Measurements from ENCODE around the gene DNAJC5. TPM values are rescaled to one million over a fixed set of nuclear protein-coding genes. Genes with fewer than 3 reads are reported as not detected.

DNAJC5 gene
- total RNA-seq, 1 experiment from 2014 or later = 124 TPM

- H3K4me3 Mint-ChIP-seq (ENCODE audit: unreplicated experiment) = peak overlapping the region; percentile 89
- H3K4me3 ChIP-seq (ENCODE audit: low read depth, low read length) = peak overlapping the region; percentile 58
These were observed 62.2 kb downstream of the DNAJC5 start for GRCh38 chr20:63957004-63957689.

GRCh38 chr20:63957690-63958441, 62.9 kb downstream of the DNAJC5 start:
- Mint-ChIP-seq H3K27ac (ENCODE audit: unreplicated experiment) (peak overlapping the region; percentile 94), H3K36me3 (ENCODE audit: insufficient read depth, unreplicated experiment) (peaks cover 67% of the 10 kb centered on the region), H3K4me3 (ENCODE audit: unreplicated experiment) (peak overlapping the region; percentile 89), H3K4me1 (ENCODE audit: low read depth, unreplicated experiment) (peaks cover 43% of the 10 kb centered on the region), H3K27me3 (ENCODE audit: insufficient read depth, unreplicated experiment) (no peaks in the 10 kb centered on the region), H3K9me3 (ENCODE audit: unreplicated experiment) (no peaks in the 10 kb centered on the region)
- ChIA-PET POLR2A (interaction anchor here (0.5 to 2.0 kb wide), 19 partner anchors 16 to 437 kb away, joined by 3 to 17 read pairs (median 5); partner anchors contain the start of genes ARFRP1, OPRL1, PPDPF and PRPF6), CTCF (interaction anchor here (0.6 to 2.7 kb wide), 15 partner anchors 16 to 685 kb away, joined by 3 to 38 read pairs (median 5); partner anchors contain the start of genes ARFRP1, PRPF6, SAMD10 and TCEA2)
- Histone ChIP-seq H3K4me1 (peaks cover 22% of the 10 kb centered on the region), H3K27me3 (replicated peaks; ENCODE audit: control insufficient read depth, insufficient read depth, low read length) (no peaks in the 10 kb centered on the region), H3K9me3 (no peaks in the 10 kb centered on the region), H3K4me3 (ENCODE audit: low read depth, low read length) (peak overlapping the region; percentile 58), H3K36me3 (ENCODE audit: control insufficient read depth, insufficient read depth, low read length) (peaks cover 7% of the 10 kb centered on the region)
- no TSS peak for BruUV-seq (replicated peaks)
- no peak for TF ChIP-seq CTCF (IDR thresholded peaks at IDR 0.05; ENCODE audit: insufficient read depth in 1 of 2, low read depth in 1 of 2, low read length in 1 of 2, severe bottlenecking in 1 of 2, unreplicated experiment in 1 of 2)
- intact Hi-C loops (cut with micrococcal nuclease; ENCODE audit: unreplicated experiment) = loop anchor here (1.0 to 5.0 kb wide), 6 partner anchors 11 to 421 kb away; partner anchors contain the start of genes ARFRP1, DNAJC5, PTK6 and TPD52L2
- DNase-seq = peak; percentile 91 to 97

More at GRCh38 chr20:63957004-63957689, 62.2 kb downstream of the DNAJC5 start:
- Histone ChIP-seq H3K36me3 (ENCODE audit: control insufficient read depth, insufficient read depth, low read length) (peaks cover 4% of the 10 kb centered on the region), H3K9me3 (no peaks in the 10 kb centered on the region), H3K27me3 (replicated peaks; ENCODE audit: control insufficient read depth, insufficient read depth, low read length) (no peaks in the 10 kb centered on the region), H3K4me1 (peaks cover 22% of the 10 kb centered on the region)
- H3K27ac Mint-ChIP-seq (ENCODE audit: unreplicated experiment) = peak overlapping the region; percentile 94
- POLR2A ChIA-PET = interaction anchor here (0.5 to 2.0 kb wide), 16 partner anchors 16 to 436 kb away, joined by 3 to 17 read pairs (median 4); partner anchors contain the start of genes ARFRP1, OPRL1, PPDPF and PRPF6
- H3K36me3 Mint-ChIP-seq (ENCODE audit: insufficient read depth, unreplicated experiment) = peaks cover 68% of the 10 kb centered on the region
- peaks cover 43% of the 10 kb centered on the region for H3K4me1 Mint-ChIP-seq (ENCODE audit: low read depth, unreplicated experiment)
- H3K9me3 Mint-ChIP-seq (ENCODE audit: unreplicated experiment) = no peaks in the 10 kb centered on the region
- peak; percentile 33 to 38 for TF ChIP-seq CTCF (IDR thresholded peaks at IDR 0.05; ENCODE audit: insufficient read depth in 1 of 2, low read depth in 1 of 2, low read length in 1 of 2, severe bottlenecking in 1 of 2, unreplicated experiment in 1 of 2)
- CTCF ChIA-PET = interaction anchor here (1.0 to 2.7 kb wide), 11 partner anchors 17 to 419 kb away, joined by 3 to 38 read pairs (median 5); partner anchors contain the start of genes ARFRP1, PRPF6, SAMD10 and TCEA2
- H3K27me3 Mint-ChIP-seq (ENCODE audit: insufficient read depth, unreplicated experiment) = no peaks in the 10 kb centered on the region
- peak; percentile 96 to 97 for DNase-seq
- intact Hi-C loops (cut with micrococcal nuclease; ENCODE audit: unreplicated experiment) = loop anchor here (1.0 to 5.0 kb wide), 6 partner anchors 12 to 420 kb away; partner anchors contain the start of genes ARFRP1, DNAJC5, PTK6 and TPD52L2
- TSS peak; percentile 2 for BruUV-seq (replicated peaks)

- H3K36me3 ChIP-seq (ENCODE audit: control insufficient read depth, insufficient read depth, low read length) = peaks cover 10% of the 10 kb centered on the region
- H3K27me3 Mint-ChIP-seq (ENCODE audit: insufficient read depth, unreplicated experiment) = no peaks in the 10 kb centered on the region
- H3K27ac Mint-ChIP-seq (ENCODE audit: unreplicated experiment) = peak overlapping the region; percentile 94
- peak overlapping the region; percentile 89 for H3K4me3 Mint-ChIP-seq (ENCODE audit: unreplicated experiment)
- no peaks in the 10 kb centered on the region for H3K9me3 Mint-ChIP-seq (ENCODE audit: unreplicated experiment)
- peaks cover 22% of the 10 kb centered on the region for H3K4me1 ChIP-seq
- DNase-seq = no peak
- intact Hi-C loops (cut with micrococcal nuclease; ENCODE audit: unreplicated experiment) = loop anchor here (5.0 kb wide), 1 partner anchor 421 kb away; the partner anchor contains the start of gene PTK6
- TF ChIP-seq CTCF (IDR thresholded peaks at IDR 0.05; ENCODE audit: insufficient read depth in 1 of 2, low read depth in 1 of 2, low read length in 1 of 2, severe bottlenecking in 1 of 2, unreplicated experiment in 1 of 2) = no peak
- H3K4me3 ChIP-seq (ENCODE audit: low read depth, low read length) = no peak overlapping the region
- H3K27me3 ChIP-seq (replicated peaks; ENCODE audit: control insufficient read depth, insufficient read depth, low read length) = no peaks in the 10 kb centered on the region
- H3K4me1 Mint-ChIP-seq (ENCODE audit: low read depth, unreplicated experiment) = peaks cover 40% of the 10 kb centered on the region
- POLR2A ChIA-PET = interaction anchor here (0.6 kb wide), 1 partner anchor 29 kb away, joined by 3 read pairs; no protein-coding TSS in a partner anchor
- CTCF ChIA-PET = interaction anchor here (0.6 kb wide), 1 partner anchor 15 kb away, joined by 3 read pairs; no protein-coding TSS in a partner anchor
- no TSS peak for BruUV-seq (replicated peaks)
- no peaks in the 10 kb centered on the region for H3K9me3 ChIP-seq
- H3K36me3 Mint-ChIP-seq (ENCODE audit: insufficient read depth, unreplicated experiment) = peaks cover 67% of the 10 kb centered on the region
These were observed 63.5 kb downstream of the DNAJC5 start for GRCh38 chr20:63958471-63958870.
